ENCODE data around the gene FFAR4.

Gene FFAR4

GRCh38 chr10:93572606-93573005 is 6.1 kb downstream of the FFAR4 start:
- DNase-seq (ENCODE audit: low read depth in 3 of 3): no peak

DNA sequence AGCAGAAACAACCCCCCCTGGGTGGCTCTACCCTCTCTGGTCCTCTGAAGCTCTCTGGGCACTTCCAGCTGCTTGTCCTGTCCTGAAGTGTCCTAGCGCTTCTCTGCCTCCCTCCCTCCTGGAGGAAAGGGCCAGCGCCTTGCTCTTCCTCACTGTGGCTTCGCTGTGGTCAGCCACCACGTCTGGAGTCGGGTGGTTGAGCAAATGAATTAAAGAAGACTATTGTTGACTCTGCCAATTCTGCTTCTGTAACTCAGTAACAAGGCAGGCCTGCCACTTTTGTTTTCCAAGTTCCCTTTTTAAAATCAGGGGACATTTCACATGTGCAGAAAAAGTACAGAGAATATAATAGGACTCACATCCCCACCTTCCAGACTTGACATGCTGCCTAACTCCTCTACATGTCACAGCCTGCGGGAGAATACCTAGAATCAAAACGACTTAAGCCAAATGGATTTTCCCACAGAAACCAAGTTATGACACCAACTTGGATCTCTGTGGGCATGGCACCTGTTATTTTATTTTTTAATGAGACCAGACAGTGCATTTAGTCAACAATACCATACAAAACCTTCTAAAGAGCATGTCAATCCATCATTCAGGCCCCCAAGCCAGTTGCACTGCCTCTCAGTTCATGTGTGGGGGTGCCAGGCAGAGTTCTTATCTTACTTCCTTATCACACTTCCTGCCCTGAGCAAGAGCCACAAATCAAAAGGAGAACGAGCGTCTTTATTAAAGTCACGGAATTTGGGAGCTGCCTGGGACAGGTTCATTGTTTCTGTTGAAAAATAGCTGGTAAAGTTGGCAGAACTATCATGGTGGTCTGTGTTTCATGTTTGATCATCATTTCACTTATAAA is 6.8 kb downstream of the FFAR4 start:
- DNase-seq (ENCODE audit: low read depth in 3 of 3): no peak

GRCh38 chr10:93573924-93574323 is 7.5 kb downstream of the FFAR4 start:
- no peak for DNase-seq (ENCODE audit: low read depth in 3 of 3)

GRCh38 chr10:93576888-93577287 is 10.4 kb downstream of the FFAR4 start:
- DNase-seq (ENCODE audit: low read depth in 3 of 3): no peak

- no peak for DNase-seq (ENCODE audit: low read depth in 3 of 3)
Observed at GRCh38 chr10:93577565-93577964, 11.1 kb downstream of the FFAR4 start.

DNA sequence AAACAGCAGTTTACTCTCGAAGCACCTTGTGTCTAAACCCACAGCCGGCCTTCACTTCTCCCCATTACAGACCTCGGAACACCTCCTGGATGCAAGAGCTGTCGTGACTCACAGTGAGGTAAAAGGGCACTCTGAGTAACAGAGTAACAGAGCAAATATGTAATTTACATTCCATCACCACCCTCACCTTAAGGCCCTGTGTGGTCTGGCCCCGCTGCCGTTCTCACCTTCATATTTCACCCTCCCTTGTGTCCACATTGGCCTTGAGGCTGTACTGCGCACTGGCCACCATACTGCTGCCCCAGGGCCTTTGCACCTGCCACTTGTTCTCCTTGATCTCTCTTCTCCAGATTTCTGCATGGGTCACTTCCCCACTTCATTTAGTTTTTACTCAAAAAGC is 12.6 kb downstream of the FFAR4 start:
- no peak for DNase-seq (ENCODE audit: low read depth in 3 of 3)

GRCh38 chr10:93579985-93580711 is 13.7 kb downstream of the FFAR4 start:
- DNase-seq (ENCODE audit: low read depth in 3 of 3): no peak

DNA sequence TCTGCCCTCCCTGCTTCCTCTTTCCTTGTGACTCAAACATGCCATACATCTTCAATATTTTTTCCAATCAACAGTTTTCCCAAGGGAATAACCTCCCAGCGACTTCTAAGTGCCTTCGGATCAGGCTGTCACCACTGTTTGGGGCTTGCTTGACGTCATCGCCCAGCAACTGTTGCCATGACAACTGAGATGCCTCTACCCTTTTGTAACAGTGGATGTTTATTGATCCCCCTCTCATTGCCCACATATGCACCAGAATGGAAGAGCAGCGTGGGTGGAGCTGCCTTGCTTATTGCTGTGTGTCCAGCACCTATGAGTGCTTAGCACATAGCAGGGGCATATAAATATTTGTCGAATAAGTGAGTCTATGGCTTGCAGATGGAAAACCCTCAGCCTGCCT is 14.4 kb downstream of the FFAR4 start:
- DNase-seq (ENCODE audit: low read depth in 3 of 3): no peak

DNA sequence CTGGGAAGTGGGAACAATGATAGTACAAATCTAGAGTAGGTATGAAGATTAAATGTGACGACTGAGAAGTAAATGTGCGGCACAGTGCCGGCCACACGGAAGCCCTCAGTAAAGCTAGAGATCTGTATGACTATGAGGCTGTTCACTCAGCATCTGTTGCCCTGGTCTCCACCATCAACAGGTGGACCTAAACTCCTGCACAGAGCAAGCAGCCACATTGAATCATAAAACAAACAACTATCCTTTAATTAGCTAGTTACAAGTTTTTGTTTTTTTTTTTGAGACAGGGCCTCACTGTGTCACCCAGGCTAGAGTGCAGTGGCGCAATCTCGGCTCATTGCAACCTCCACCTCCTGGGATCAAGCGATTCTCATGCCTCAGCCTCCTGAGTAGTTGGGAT is 18.0 kb downstream of the FFAR4 start:
- no peak for DNase-seq (ENCODE audit: low read depth in 3 of 3)

- no peak for DNase-seq (ENCODE audit: low read depth in 3 of 3)
Observed at GRCh38 chr10:93589648-93590562, 23.4 kb downstream of the FFAR4 start.

DNA sequence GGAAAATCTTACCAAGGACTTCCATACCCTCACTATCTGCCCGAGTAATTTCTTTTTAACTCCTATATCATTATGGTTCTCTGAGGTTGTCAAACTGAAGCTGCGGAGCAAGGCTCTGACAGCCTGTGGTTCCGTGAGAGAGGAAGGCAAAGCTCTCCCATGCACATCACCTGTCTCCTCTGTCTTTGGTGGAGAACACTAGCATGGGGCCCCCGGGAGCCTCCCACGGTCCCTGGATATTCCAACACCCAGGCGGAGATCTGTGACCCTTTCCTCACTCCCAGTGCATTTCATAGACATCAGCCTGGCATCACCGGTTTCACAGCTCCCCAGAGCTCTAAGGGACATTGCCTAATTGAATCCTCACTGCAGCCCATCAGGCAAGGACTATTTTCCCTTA is 24.2 kb downstream of the FFAR4 start:
- no peak for DNase-seq (ENCODE audit: low read depth in 3 of 3)

DNA sequence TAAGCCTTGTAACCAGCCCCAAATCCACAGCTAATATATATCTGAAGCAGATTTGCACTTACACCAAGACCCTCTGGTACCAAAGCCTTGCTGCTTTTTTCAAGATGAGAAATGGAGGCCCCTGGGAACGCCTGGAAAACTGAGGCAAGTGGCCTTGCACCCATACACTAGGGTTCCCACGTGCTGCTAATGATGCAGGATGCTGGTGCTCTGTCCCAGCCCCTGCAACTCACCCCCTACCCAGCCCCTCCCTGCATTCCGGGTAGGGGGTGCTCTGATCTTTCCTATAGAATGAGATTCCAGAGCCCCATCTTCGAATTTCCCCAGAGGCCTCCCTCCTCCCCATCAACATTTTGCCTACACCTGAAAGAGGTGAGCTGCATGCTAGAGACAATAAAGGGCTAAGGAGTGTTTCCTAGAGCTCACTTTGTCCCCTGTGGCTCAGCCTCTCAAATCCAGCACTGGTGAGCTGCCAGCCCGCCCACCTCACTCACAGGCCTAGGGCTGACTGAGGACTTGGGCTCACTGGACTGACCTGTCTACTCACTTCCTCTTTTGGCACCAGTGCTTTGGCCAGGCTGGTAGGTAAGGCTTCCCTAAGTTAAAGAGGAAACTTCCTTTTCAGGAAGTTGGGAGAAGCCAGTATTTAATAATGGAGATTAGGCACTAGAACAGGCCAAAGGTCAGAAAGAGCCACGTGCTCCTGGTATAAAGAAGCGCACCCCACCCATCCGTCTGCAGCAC is 24.8 kb downstream of the FFAR4 start:
- no peak for DNase-seq (ENCODE audit: low read depth in 3 of 3)

DNA sequence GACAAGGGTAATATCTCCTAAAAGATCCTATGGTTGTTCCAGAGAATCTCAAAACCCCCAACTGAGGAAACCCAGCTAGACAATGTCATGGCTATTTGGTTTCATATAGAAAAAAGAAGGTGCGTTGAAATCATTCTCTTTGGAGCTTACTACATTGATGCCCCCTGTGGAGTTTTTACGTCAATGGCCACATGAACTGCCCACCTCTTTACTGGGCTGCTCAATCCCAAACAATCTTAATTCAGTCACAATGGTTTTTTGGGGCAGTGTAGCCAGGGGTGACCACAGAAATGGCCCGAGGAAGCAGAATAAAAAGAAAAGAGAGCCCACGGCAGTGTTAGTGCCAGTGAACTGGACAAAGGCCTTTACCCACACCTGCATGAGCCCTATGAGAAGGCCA is 26.8 kb downstream of the FFAR4 start:
- no peak for DNase-seq (ENCODE audit: low read depth in 3 of 3)

GRCh38 chr10:93593749-93594148 is 27.3 kb downstream of the FFAR4 start:
- DNase-seq (ENCODE audit: low read depth in 3 of 3): no peak

GRCh38 chr10:93594518-93594917 is 28.1 kb downstream of the FFAR4 start:
- DNase-seq (ENCODE audit: low read depth in 3 of 3): no peak

DNA sequence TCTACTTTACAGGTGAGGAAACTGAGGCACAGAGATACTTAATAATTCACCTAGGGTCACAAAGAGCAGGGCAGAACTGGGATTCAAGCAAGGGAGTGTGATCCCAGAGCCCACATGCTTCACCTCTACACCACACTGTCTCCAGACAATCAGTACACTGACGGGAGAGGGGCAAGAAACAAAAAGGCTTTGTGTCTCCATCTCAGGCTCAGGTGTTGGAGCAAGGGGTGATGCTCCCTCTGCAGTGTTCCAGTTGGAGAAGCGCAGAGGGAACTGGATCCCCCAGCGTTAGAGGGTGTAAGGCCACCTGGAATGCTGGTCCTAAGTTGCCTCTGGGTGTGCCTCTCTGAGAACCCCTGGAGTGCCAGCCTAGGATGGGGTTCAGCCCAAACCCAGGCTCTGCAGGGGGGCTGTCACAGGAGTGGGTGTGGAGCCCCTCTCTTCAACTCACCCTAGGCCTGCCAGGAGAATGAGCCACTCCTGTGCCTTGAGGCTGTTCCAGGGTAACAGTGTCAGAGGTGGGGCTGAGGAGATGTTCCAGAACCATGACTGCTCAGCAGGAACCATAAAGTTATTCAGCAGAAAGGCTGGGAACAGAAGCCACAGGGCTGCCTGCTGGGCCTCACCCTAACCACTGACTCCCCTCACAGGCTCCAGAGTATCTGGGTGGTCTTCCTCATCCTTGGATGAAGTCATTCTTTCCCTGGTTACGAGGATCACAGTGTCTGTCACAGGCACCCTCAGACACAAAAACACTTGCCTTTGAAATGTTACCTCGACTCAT is 29.1 kb downstream of the FFAR4 start:
- DNase-seq (ENCODE audit: low read depth in 3 of 3): no peak

- DNase-seq (ENCODE audit: low read depth in 3 of 3): no peak
Observed at GRCh38 chr10:93596539-93596938, 30.1 kb downstream of the FFAR4 start.

DNA sequence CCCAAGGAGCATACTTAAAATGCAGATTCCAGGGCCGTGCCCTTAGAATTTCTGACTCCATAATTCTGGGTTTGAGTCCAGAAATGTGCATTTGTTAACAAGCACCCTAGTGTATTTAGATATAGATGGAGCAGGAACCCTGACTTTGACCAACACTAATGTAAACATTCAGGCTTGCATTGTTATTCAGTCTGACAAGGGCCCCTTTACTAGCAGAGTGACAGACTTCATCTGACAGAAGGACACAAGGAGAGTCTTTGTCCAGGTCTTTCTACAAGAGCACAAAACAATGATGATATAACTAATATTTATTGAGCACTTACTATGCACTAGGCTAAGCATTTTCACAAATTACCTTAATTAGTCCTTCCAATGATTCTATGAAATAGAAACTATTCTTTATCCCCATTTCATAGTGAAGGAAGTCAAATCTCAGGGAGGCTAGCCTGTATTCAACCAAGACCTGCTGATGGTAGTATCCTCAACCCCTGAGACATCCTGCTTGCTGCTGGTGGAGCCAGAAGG is 30.7 kb downstream of the FFAR4 start:
- no peak for DNase-seq (ENCODE audit: low read depth in 3 of 3)

- no peak for DNase-seq (ENCODE audit: low read depth in 3 of 3)
Observed at GRCh38 chr10:93598157-93598556, 31.7 kb downstream of the FFAR4 start.

DNA sequence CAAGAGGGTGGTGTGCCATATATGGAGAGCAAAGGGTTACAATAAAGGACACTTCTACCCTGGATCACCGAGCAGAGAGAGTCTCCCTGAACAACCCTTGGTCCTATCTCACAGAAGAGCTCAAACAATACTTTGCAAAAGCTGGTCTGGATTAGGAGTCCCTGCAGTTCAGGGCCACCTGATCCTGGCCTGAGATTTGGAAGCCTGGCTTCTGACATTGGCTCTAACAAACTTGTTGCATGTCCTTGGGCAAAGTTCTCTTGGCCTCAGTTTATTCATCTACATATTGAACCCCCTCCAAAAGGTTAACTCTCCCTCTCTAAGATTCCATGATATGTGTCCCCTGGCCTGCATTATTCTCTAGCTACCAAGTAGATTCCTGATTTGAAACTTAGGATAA is 32.9 kb downstream of the FFAR4 start:
- no peak for DNase-seq (ENCODE audit: low read depth in 3 of 3)

Measured in stimulated activated CD4-positive, alpha-beta T cell treated with anti-CD3 and anti-CD28 coated beads, TNF-alpha, amount 100 ng/mL, for 4 hours (primary cell).